Smooth muscle cell (in vitro differentiated cells): ENCODE results near the gene SULT1E1. TPM values are rescaled to one million over a fixed set of nuclear protein-coding genes. Genes with fewer than 3 reads are reported as not detected.
"Not testable (repeated sequence)": the region's sequence is repeated elsewhere in the genome, so short reads cannot be mapped to it uniquely, and the experiment has no call there.

Source experiments
- DNase-seq: peaks from one replicate; lab custom pipeline; 2025; ENCODE audit not compliant: unreplicated experiment; lab: John Stamatoyannopoulos, UW
- H2AFZ ChIP-seq: fragments of 200-600 bp; sonication (generic); 2 replicates; pipeline ENCODE4 v1.6.0; 2016; ENCODE audit warnings: antibody characterized with exemption, low read depth, mild to moderate bottlenecking
- H3F3A ChIP-seq: fragments of 200-600 bp; sonication (generic); 2 replicates; pipeline ENCODE4 v1.6.0; 2017; ENCODE audit warnings: antibody characterized with exemption, low read depth
- H3K27ac ChIP-seq: fragments of 200-600 bp; sonication (generic); 2 replicates; pipeline ENCODE4 v1.5.1; 2016; ENCODE audit warnings: low read depth, mild to moderate bottlenecking
- H3K27me3 ChIP-seq: fragments of 200-600 bp; sonication (generic); 2 replicates; pipeline ENCODE4 v1.6.1; 2016; ENCODE audit warnings: low read depth, mild to moderate bottlenecking
- H3K36me3 ChIP-seq: fragments of 200-600 bp; sonication (generic); 2 replicates; pipeline ENCODE4 v1.5.1; 2016; ENCODE audit warnings: low read depth
- H3K4me1 ChIP-seq: fragments of 200-600 bp; sonication (generic); 2 replicates; pipeline ENCODE4 v1.5.1; 2016; ENCODE audit warnings: low read depth
- H3K4me2 ChIP-seq: fragments of 200-600 bp; sonication (generic); 2 replicates; pipeline ENCODE4 v1.6.0; 2016; ENCODE audit warnings: mild to moderate bottlenecking
- H3K4me3 ChIP-seq: fragments of 200-600 bp; sonication (generic); 2 replicates; pipeline ENCODE4 v1.5.1; 2016; ENCODE audit warnings: mild to moderate bottlenecking
- H3K79me2 ChIP-seq: fragments of 200-600 bp; sonication (generic); 2 replicates; pipeline ENCODE4 v1.6.0; 2016; ENCODE audit warnings: low read depth, mild to moderate bottlenecking
- H3K9ac ChIP-seq: fragments of 200-600 bp; sonication (generic); 2 replicates; pipeline ENCODE4 v1.6.0; 2016; ENCODE audit warnings: low read depth
- H3K9me3 ChIP-seq: fragments of 200-600 bp; sonication (generic); replicated peaks from 2 replicates; pipeline ENCODE4 v1.5.1; 2016; ENCODE audit warnings: low read depth
- H4K20me1 ChIP-seq: fragments of 200-600 bp; sonication (generic); 2 replicates; pipeline ENCODE4 v1.6.0; 2016; ENCODE audit warnings: low read depth
- WGBS: methylation state at CpG from one replicate; pipeline ENCODE4 v1.1.7; 2016; ENCODE audit warnings: low lambda C conversion rate; 5-methylcytosine and 5-hydroxymethylcytosine counted together
- polyA plus RNA-seq: library from polyadenylated mRNA; unstranded; fragments of >200 nt; fragmentation: Nextera tagmentation; extraction: Ambion mirVana; gene quantifications from 2 replicates; pipeline ENCODE4 v1.2.1, GENCODE V29; 2016
- total RNA-seq: library from RNA; depleted of rRNA; stranded (reverse); fragments of >200 nt; gene quantifications from 2 replicates; pipeline ENCODE4 v1.2.3, GENCODE V29; 2014
- TF ChIP-seq, protein P1 (sequence below): fragments of 200-600 bp; sonication (generic); IDR thresholded peaks from 2 replicates; pipeline ENCODE4 v1.5.1; 2017; ENCODE audit warnings: borderline replicate concordance, mild to moderate bottlenecking, antibody characterized with exemption; ENCODE audit not compliant: insufficient read depth, poor library complexity, severe bottlenecking

Gene SULT1E1
- total and polyA plus RNA-seq, 2 experiments from 2014 or later: not detected

DNA sequence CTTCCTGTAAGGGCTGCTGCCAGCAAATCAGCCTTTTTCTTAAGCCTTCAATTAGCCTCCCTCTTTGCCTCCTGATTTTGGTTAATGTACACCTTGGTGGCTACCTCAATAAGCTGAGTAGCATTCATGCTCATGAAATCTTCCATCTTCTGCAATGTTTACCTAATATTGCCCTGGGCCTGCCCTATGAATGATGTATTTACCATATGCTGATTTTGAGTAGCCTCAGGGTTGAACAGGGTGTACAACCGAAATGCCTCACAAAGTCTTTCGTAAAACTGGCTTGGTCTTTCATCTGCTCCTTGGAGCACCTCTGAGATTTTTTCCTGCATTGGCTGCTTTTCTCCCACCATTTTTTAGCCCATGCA, 29.8 kb downstream of the SULT1E1 start:
- 92% methylated on average over 2 of the region's 2 CpGs for WGBS
- no peaks in the 10 kb centered on the region for H3K9me3 ChIP-seq

DNA sequence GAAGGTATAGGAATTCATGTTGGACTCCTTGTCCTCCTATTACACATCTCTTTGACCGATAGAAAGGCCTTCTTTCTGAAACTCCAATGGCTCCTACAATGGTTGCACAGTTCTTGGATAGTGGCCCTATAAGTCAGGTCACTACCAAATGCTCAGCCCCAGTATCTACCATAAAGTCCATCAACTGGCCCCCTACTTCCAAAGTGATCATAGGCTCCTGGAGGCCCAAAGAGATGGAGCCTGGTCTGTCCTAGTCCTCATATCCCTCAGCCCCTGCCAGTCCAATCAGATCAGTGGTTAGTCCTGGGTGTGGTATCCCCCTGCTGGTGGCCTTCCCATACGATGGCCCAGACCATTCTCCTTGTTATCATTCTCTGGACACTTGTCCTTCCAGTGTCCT, 30.3 kb downstream of the SULT1E1 start:
- no peaks in the 10 kb centered on the region for H3K9me3 ChIP-seq
- H4K20me1 ChIP-seq: no peaks in the 10 kb centered on the region
- TF ChIP-seq, protein P1, sequence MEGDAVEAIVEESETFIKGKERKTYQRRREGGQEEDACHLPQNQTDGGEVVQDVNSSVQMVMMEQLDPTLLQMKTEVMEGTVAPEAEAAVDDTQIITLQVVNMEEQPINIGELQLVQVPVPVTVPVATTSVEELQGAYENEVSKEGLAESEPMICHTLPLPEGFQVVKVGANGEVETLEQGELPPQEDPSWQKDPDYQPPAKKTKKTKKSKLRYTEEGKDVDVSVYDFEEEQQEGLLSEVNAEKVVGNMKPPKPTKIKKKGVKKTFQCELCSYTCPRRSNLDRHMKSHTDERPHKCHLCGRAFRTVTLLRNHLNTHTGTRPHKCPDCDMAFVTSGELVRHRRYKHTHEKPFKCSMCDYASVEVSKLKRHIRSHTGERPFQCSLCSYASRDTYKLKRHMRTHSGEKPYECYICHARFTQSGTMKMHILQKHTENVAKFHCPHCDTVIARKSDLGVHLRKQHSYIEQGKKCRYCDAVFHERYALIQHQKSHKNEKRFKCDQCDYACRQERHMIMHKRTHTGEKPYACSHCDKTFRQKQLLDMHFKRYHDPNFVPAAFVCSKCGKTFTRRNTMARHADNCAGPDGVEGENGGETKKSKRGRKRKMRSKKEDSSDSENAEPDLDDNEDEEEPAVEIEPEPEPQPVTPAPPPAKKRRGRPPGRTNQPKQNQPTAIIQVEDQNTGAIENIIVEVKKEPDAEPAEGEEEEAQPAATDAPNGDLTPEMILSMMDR: no peak
- H3K4me3 ChIP-seq: no peak overlapping the region
- H2AFZ ChIP-seq: no peak overlapping the region
- no peaks in the 10 kb centered on the region for H3F3A ChIP-seq
- WGBS: 95% methylated on average over 2 of the region's 2 CpGs
- no peaks in the 10 kb centered on the region for H3K36me3 ChIP-seq
- H3K4me1 ChIP-seq: no peaks in the 10 kb centered on the region
- no peak overlapping the region for H3K4me2 ChIP-seq
- no peaks in the 10 kb centered on the region for H3K79me2 ChIP-seq
- no peak for DNase-seq
- no peak overlapping the region for H3K27ac ChIP-seq
- H3K9ac ChIP-seq: no peak overlapping the region
- H3K27me3 ChIP-seq: no peaks in the 10 kb centered on the region

More for the DNA sequence above, 29.8 kb downstream of the SULT1E1 start:
- Histone ChIP-seq H4K20me1 (no peaks in the 10 kb centered on the region), H3K27ac (no peak overlapping the region), H3F3A (no peaks in the 10 kb centered on the region), H3K4me1 (no peaks in the 10 kb centered on the region), H3K4me2 (no peak overlapping the region), H3K36me3 (no peaks in the 10 kb centered on the region), H2AFZ (no peak overlapping the region), H3K9ac (no peak overlapping the region), H3K79me2 (no peaks in the 10 kb centered on the region), H3K27me3 (no peaks in the 10 kb centered on the region), H3K4me3 (no peak overlapping the region)
- DNase-seq: no peak
- TF ChIP-seq, protein P1: no peak

DNA sequence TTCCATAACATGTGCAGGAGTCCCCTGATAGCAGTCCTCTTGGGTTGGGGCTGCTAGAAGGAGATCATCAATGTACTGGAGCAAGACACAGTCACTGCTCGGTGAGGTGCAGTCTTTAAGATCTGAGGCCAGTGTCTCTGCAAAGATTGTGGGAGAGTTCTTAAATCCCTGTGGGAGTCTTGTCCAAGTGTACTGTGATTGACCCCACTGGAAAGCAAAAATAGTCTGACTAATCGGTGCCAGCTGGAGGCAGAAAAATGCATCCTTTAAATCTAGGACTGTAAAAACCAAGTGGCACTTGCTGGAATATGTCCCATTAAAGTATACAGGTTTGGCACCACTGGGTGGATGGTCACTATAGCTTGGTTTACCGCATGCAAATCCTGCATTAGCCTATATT, 31.1 kb downstream of the SULT1E1 start:
- 72% methylated on average over 3 of the region's 3 CpGs for WGBS
- Histone ChIP-seq H3K4me3 (no peak overlapping the region), H3K9me3 (no peaks in the 10 kb centered on the region), H2AFZ (no peak overlapping the region), H3K4me2 (no peak overlapping the region), H3K79me2 (no peaks in the 10 kb centered on the region), H3K36me3 (no peaks in the 10 kb centered on the region), H3K27me3 (no peaks in the 10 kb centered on the region), H3F3A (no peaks in the 10 kb centered on the region), H3K9ac (no peak overlapping the region), H3K27ac (no peak overlapping the region), H4K20me1 (no peaks in the 10 kb centered on the region), H3K4me1 (no peaks in the 10 kb centered on the region)
- DNase-seq: no peak
- TF ChIP-seq, protein P1: no peak

DNA sequence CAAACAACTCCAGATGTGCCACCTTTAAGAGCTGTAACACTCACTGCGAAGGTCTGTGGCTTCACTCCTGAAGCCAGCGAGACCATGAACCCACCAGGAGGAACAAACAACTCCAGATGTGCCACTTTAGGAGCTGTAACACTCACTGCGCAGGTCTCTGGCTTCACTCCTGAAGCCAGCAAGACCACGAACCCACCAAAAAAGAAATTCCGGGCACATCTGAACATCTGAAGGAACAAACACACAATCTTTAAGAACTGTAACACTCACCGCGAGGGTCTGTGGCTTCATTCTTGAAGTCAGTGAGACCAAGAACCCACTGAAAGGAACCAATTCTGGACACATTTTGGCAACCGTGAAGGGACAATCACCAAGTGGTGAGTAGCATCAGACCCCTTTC, 34.9 kb downstream of the SULT1E1 start:
- H3K4me1 ChIP-seq, H3K9me3 ChIP-seq, H4K20me1 ChIP-seq, H3K27ac ChIP-seq, H3K9ac ChIP-seq, H3K4me2 ChIP-seq, DNase-seq, H3K27me3 ChIP-seq, H3K79me2 ChIP-seq, H2AFZ ChIP-seq, H3K4me3 ChIP-seq, H3K36me3 ChIP-seq, H3F3A ChIP-seq: not testable (repeated sequence)
- WGBS: 82% methylated on average over 8 of the region's 8 CpGs
